Activated T-helper 2 cell treated with anti-CD3 and anti-CD28 coated beads, Interferon-gamma antibody, Interleukin-2, Interleukin-4, amounts not matched to agents 10 μg/mL and 5 μg/mL and 100 μg/mL, durations not matched to agents 14 hours and 24 hours and 36 hours (primary cell): ENCODE data around the gene IP6K1. TPM values are rescaled to one million over a fixed set of nuclear protein-coding genes. Genes with fewer than 3 reads are reported as not detected.

Source experiments
- DNase-seq: peaks from one replicate; pipeline ENCODE4 v3.0.0; 2021; ENCODE audit warnings: low spot score
- H3K27ac Mint-ChIP-seq: one replicate; pipeline ENCODE4 v1.8.0; 2021; ENCODE audit warnings: mixed read lengths
- H3K27me3 Mint-ChIP-seq: one replicate; pipeline ENCODE4 v1.8.0; 2021; ENCODE audit warnings: low read depth, mixed read lengths
- H3K36me3 Mint-ChIP-seq: one replicate; pipeline ENCODE4 v1.8.0; 2021; ENCODE audit warnings: low read depth, mixed read lengths
- H3K4me1 Mint-ChIP-seq: one replicate; pipeline ENCODE4 v1.8.0; 2021; ENCODE audit warnings: low read depth, mixed read lengths
- H3K4me3 Mint-ChIP-seq: one replicate; pipeline ENCODE4 v1.8.0; 2021; ENCODE audit warnings: low read depth, mild to moderate bottlenecking, moderate library complexity, mixed read lengths
- H3K9me3 Mint-ChIP-seq: one replicate; pipeline ENCODE4 v1.8.0; 2021; ENCODE audit warnings: mixed read lengths
- intact Hi-C: fragments of 100-400 bp; cut with micrococcal nuclease; formaldehyde crosslinking; loops from one replicate; pipeline ENCODE4 v1.15.1; 2023
- total RNA-seq: library from RNA; stranded (reverse); gene quantifications from 2 replicates; pipeline ENCODE4 v1.2.3, GENCODE V29; 2022

IP6K1 gene
- total RNA-seq, 1 donor from 2014 or later, result 36.9 TPM

DNA sequence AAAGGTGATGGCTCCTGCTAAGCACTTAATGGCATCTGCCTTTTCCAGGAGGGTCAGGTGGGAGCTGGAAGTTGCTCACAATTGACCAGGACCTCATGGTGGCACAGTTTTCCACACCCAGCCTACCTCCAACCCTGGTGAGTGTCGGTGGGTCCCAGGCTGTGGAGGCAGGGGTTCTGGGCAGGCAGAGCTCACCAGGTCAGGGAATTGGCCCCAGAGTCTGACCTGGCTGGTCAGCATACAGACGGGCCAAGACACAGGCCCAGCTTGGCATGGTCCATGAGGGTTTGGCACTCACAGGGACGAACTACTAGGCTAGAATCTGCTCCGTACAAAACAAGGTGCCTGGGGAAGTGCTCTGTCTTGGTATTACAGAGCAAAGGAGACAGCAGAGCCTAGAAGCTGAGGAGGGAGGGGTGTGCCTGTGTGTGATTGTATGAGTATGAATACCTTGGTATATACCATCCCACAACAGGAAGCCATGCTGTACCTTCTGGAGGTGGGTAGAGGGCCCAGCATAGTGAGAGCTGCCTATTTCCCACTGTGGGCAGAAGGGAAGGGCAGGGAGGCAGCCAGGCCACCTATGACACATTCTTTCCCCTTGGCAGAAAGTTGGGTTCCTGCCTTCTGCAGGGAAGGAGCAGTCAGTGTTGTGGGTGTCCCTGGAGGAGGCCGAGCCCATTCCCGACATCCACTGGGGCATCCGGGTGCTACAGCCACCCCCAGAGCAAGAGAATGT lies 105.7 kb downstream of the IP6K1 start:
- no peaks in the 10 kb centered on the region for H3K9me3 Mint-ChIP-seq
- no peak overlapping the region for H3K27ac Mint-ChIP-seq
- DNase-seq, result no peak
- intact Hi-C loops, result no loop called here
- H3K4me3 Mint-ChIP-seq, result no peak overlapping the region
- H3K36me3 Mint-ChIP-seq, result peaks cover 43% of the 10 kb centered on the region
- H3K4me1 Mint-ChIP-seq, result no peaks in the 10 kb centered on the region
- H3K27me3 Mint-ChIP-seq, result no peaks in the 10 kb centered on the region

DNA sequence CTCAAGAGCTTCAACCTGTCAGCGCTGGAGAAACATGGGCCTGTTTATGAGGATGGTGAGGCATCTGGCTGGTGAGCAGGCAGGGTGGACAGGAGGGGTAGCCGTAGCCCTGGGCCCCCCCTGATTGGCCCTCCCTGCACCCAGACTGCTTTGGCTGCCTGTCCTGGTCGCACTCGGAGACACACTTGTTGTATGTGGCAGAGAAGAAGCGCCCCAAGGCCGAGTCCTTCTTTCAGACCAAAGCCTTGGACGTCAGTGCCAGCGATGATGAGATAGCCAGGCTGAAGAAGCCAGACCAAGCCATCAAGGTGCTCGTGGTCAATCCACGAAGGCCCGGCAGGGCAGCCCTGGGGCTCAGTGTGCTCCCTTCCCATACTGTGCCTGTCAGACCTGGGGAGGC lies 110.4 kb downstream of the IP6K1 start:
- intact Hi-C loops, result no loop called here

DNA sequence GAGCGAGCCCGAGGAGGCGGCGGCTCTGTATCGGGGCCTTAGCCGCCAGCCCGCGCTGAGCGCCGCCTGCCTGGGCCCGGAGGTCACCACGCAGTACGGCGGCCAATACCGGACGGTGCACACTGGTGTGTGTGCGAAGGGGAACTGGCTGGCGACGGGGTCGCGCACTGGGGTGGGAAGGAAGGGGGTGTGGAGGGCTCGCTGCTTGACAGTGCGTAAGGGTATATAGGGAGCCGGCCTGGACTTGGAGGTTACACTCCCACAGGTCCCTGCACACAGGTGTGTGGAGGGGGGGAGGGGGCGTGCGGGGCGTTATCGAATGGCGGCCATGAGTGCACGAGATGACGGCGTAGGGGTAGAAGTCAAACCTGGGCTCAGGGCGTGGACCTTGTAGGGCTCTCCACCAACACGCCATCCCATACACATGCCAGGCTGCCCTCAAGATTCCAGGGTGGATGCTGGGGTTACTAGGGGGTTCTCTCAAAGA lies 111.8 kb downstream of the IP6K1 start:
- H3K9me3 Mint-ChIP-seq, result no peaks in the 10 kb centered on the region
- peak overlapping the region; percentile 91 for H3K4me3 Mint-ChIP-seq
- H3K36me3 Mint-ChIP-seq, result peaks cover 18% of the 10 kb centered on the region
- no peak overlapping the region for H3K27ac Mint-ChIP-seq
- intact Hi-C loops, result loop anchor here (1.0 to 5.0 kb wide), 3 partner anchors 15 to 202 kb away; partner anchors contain the start of genes AMIGO3, DAG1, MST1 and RNF123
- DNase-seq, result no peak
- H3K4me1 Mint-ChIP-seq, result peaks cover 16% of the 10 kb centered on the region
- H3K27me3 Mint-ChIP-seq, result no peaks in the 10 kb centered on the region

More for the DNA sequence above, 110.4 kb downstream of the IP6K1 start:
- Mint-ChIP-seq H3K9me3 (no peaks in the 10 kb centered on the region), H3K36me3 (peaks cover 25% of the 10 kb centered on the region), H3K4me3 (no peak overlapping the region), H3K27me3 (no peaks in the 10 kb centered on the region), H3K4me1 (peaks cover 16% of the 10 kb centered on the region), H3K27ac (no peak overlapping the region)
- DNase-seq, result no peak

Other genes starting within 250 kb of the IP6K1 start
- gene BSN, start 232.1 kb downstream of the IP6K1 start, total RNA-seq, result 0.09 and 0.11 TPM in 2 replicates
- gene APEH, start 112.2 kb downstream of the IP6K1 start, total RNA-seq, result 111 and 113 TPM in 2 replicates
- 8.3 and 11.1 TPM in 2 replicates for gene MST1, start 97.1 kb downstream of the IP6K1 start, total RNA-seq
- gene RNF123, start 97.0 kb downstream of the IP6K1 start, total RNA-seq, result 43.0 and 45.1 TPM in 2 replicates
- gene AMIGO3, start 66.9 kb downstream of the IP6K1 start, total RNA-seq, result not detected in 2 replicates
- 45.9 and 48.0 TPM in 2 replicates for gene GMPPB, start 62.6 kb downstream of the IP6K1 start, total RNA-seq
- 0.16 TPM in 1 of 2 replicates, not detected in the other for gene CDHR4, start 13.3 kb upstream of the IP6K1 start, total RNA-seq
- 1.2 and 2.3 TPM in 2 replicates for gene INKA1, start 16.7 kb upstream of the IP6K1 start, total RNA-seq
- gene UBA7, start 27.4 kb upstream of the IP6K1 start, total RNA-seq, result 92.0 and 95.7 TPM in 2 replicates
- gene TRAIP, start 70.0 kb upstream of the IP6K1 start, total RNA-seq, result 21.0 and 26.6 TPM in 2 replicates
- gene CAMKV, start 83.4 kb upstream of the IP6K1 start, total RNA-seq, result 0.39 and 0.46 TPM in 2 replicates
- 1.2 and 1.3 TPM in 2 replicates for gene MST1R, start 117.3 kb upstream of the IP6K1 start, total RNA-seq
- gene MON1A, start 143.3 kb upstream of the IP6K1 start, total RNA-seq, result 15.1 and 15.7 TPM in 2 replicates
- 99.2 and 104 TPM in 2 replicates for gene RBM6, start 153.6 kb upstream of the IP6K1 start, total RNA-seq